Activated CD4-positive, alpha-beta T cell treated with anti-CD3 and anti-CD28 coated beads for 48 hours (primary cell): ENCODE results near the gene LYPD1.

Experiments used
- DNase-seq: peaks from one replicate; pipeline ENCODE4 v3.0.0-alpha.2; 2020

The LYPD1 gene

GRCh38 chr2:132627536-132627935, 42.5 kb downstream of the LYPD1 start:
- DNase-seq, result no peak

GRCh38 chr2:132623096-132623839, 46.7 kb downstream of the LYPD1 start:
- DNase-seq, result no peak

- no peak for DNase-seq
Measured at GRCh38 chr2:132621131-132621875, 48.7 kb downstream of the LYPD1 start.

GRCh38 chr2:132620115-132620514, 49.9 kb downstream of the LYPD1 start:
- no peak for DNase-seq

GRCh38 chr2:132618734-132619133, 51.3 kb downstream of the LYPD1 start:
- DNase-seq, result no peak

GRCh38 chr2:132617989-132618388, 52.0 kb downstream of the LYPD1 start:
- DNase-seq, result no peak

GRCh38 chr2:132615329-132616085, 54.5 kb downstream of the LYPD1 start:
- DNase-seq, result no peak

- no peak for DNase-seq
Measured at GRCh38 chr2:132611719-132612118, 58.3 kb downstream of the LYPD1 start.

GRCh38 chr2:132609101-132609890, 60.7 kb downstream of the LYPD1 start:
- no peak for DNase-seq

- DNase-seq, result no peak
Measured at GRCh38 chr2:132608311-132608710, 61.7 kb downstream of the LYPD1 start.

GRCh38 chr2:132607426-132608090, 62.4 kb downstream of the LYPD1 start:
- DNase-seq, result no peak

GRCh38 chr2:132606649-132607048, 63.4 kb downstream of the LYPD1 start:
- DNase-seq, result no peak

GRCh38 chr2:132605236-132606180, 64.5 kb downstream of the LYPD1 start:
- DNase-seq, result no peak

GRCh38 chr2:132604561-132604960, 65.4 kb downstream of the LYPD1 start:
- no peak for DNase-seq

- no peak for DNase-seq
Measured at GRCh38 chr2:132599556-132599955, 70.4 kb downstream of the LYPD1 start.

GRCh38 chr2:132598536-132598935, 71.5 kb downstream of the LYPD1 start:
- DNase-seq, result no peak

GRCh38 chr2:132597831-132598230, 72.2 kb downstream of the LYPD1 start:
- no peak for DNase-seq

GRCh38 chr2:132597166-132597565, 72.8 kb downstream of the LYPD1 start:
- no peak for DNase-seq

- DNase-seq, result no peak
Measured at GRCh38 chr2:132595693-132596092, 74.3 kb downstream of the LYPD1 start.

- DNase-seq, result no peak
Measured at GRCh38 chr2:132595186-132595585, 74.8 kb downstream of the LYPD1 start.
